Measurements from ENCODE around the gene AMD1. TPM values are rescaled to one million over a fixed set of nuclear protein-coding genes. Genes with fewer than 3 reads are reported as not detected.
A peak's percentile ranks its signal among the peaks of the same experiment; 100 is the strongest.

AMD1 gene
- total RNA-seq, 1 experiment from 2014 or later: 77.8 TPM

DNA sequence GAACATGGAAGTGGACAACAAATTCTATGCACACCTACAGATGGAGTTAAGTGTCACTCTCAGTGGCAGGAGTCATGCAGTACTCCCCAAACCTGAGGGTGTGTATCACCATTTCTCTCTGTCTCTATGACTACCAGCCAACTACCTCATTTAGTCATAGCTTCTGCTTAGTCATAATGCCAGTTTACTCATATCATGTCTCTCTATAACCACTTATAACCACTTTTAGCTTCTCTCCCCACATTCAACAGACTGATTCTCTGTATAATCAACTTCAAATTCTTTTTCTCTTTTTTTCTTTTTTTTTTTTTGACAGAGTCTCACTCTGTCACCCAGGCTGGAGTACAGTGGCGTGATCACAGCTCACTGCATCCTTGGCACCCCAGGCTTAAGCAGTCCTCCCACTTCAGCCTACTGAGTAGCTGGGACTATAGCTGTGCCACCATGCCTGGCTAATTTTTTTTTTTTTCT, 70.1 kb downstream of the AMD1 start:
- TSS peak; percentile 63 for BruUV-seq (replicated peaks)
- H3K27ac Mint-ChIP-seq (ENCODE audit: low read depth, unreplicated experiment): peak overlapping the region; percentile 89
- ChIA-PET POLR2A (interaction anchor here (0.8 to 3.7 kb wide), 7 partner anchors 20 to 262 kb away, joined by 3 to 31 read pairs (median 4); partner anchors contain the start of genes AMD1, CDK19 and RPF2), CTCF (interaction anchor here (0.6 to 10.4 kb wide), 12 partner anchors 10 to 417 kb away, joined by 3 to 123 read pairs (median 4); partner anchors contain the start of gene RPF2)
- H3K9me3 Mint-ChIP-seq (ENCODE audit: unreplicated experiment): no peaks in the 10 kb centered on the region
- DNase-seq (ENCODE audit: unreplicated experiment): peak; percentile 87
- H3K4me1 Mint-ChIP-seq (ENCODE audit: insufficient read depth, unreplicated experiment): peaks cover 6% of the 10 kb centered on the region
- intact Hi-C loops (cut with micrococcal nuclease): loop anchor here (5.0 kb wide), 1 partner anchor 242 kb away; no protein-coding TSS in a partner anchor
- TF ChIP-seq CTCF (IDR thresholded peaks at IDR 0.05; ENCODE audit: unreplicated experiment): no peak
- H3K36me3 Mint-ChIP-seq (ENCODE audit: insufficient read depth, unreplicated experiment): no peaks in the 10 kb centered on the region
- H3K4me3 Mint-ChIP-seq (ENCODE audit: unreplicated experiment): no peak overlapping the region
- no peaks in the 10 kb centered on the region for H3K27me3 Mint-ChIP-seq (ENCODE audit: insufficient read depth, unreplicated experiment)

Other genes with a start within 250 kb of the AMD1 start
- gene CDK19, start 59.3 kb upstream of the AMD1 start, total RNA-seq (2022): 10.2 and 16.8 TPM in 2 replicates
- gene GTF3C6, start 83.9 kb downstream of the AMD1 start, total RNA-seq (2022): 96.8 and 96.9 TPM in 2 replicates
- gene RPF2, start 107.3 kb downstream of the AMD1 start, total RNA-seq (2022): 78.8 and 85.4 TPM in 2 replicates
- gene SLC16A10, start 212.7 kb downstream of the AMD1 start, total RNA-seq (2022): 0.05 TPM in 2 replicates